Liver (tissue), 9 donors: ENCODE measurements around the gene PHKB. TPM values are rescaled to one million over a fixed set of nuclear protein-coding genes. Genes with fewer than 3 reads are reported as not detected.

Experiments
- DNase-seq: peaks from one replicate; pipeline ENCODE4 v3.0.0-alpha.2; 2017; ENCODE audit warnings: low spot score
- H3K27ac ChIP-seq, 2 donors: one replicate each; pipeline ENCODE4 v1.7.0; 2013; ENCODE audit warnings: inconsistent platforms in 2 of 2, low read length in 2 of 2, control low read depth in 1 of 2, low read depth in 1 of 2, mild to moderate bottlenecking in 1 of 2
- H3K27me3 ChIP-seq, 4 donors: one replicate each; pipeline versions ENCODE4 v1.6.1 to v1.7.0; 2013; ENCODE audit warnings: low read length in 3 of 4, inconsistent platforms in 1 of 4, mild to moderate bottlenecking in 1 of 4, moderate library complexity in 1 of 4; ENCODE audit not compliant: control insufficient read depth in 4 of 4, insufficient read depth in 4 of 4
- H3K36me3 ChIP-seq, 4 donors: one replicate each; pipeline versions ENCODE4 v1.6.1 to v1.7.0; 2013; ENCODE audit warnings: low read length in 3 of 4, mild to moderate bottlenecking in 3 of 4, low read depth in 1 of 4, moderate library complexity in 1 of 4; ENCODE audit not compliant: control insufficient read depth in 4 of 4, insufficient read depth in 3 of 4
- H3K4me1 ChIP-seq, 4 donors: one replicate each; pipeline versions ENCODE4 v1.6.1 to v1.7.0; 2013; ENCODE audit warnings: low read length in 3 of 4, mild to moderate bottlenecking in 3 of 4, moderate library complexity in 1 of 4; ENCODE audit not compliant: control insufficient read depth in 4 of 4, insufficient read depth in 4 of 4
- H3K4me3 ChIP-seq, 3 donors: one replicate each; pipeline versions ENCODE4 v1.6.1 to v1.7.0; 2013; ENCODE audit warnings: low read length in 3 of 3, control low read depth in 1 of 3, low read depth in 1 of 3, mild to moderate bottlenecking in 1 of 3
- H3K9ac ChIP-seq, 2 donors: one replicate each; pipeline ENCODE4 v1.7.0; 2013; ENCODE audit warnings: low read length in 2 of 2, mild to moderate bottlenecking in 2 of 2, moderate library complexity in 2 of 2, control low read depth in 1 of 2, low read depth in 1 of 2
- H3K9me3 ChIP-seq, 4 donors: one replicate each; pipeline versions ENCODE4 v1.6.1 to v1.7.0; 2013; ENCODE audit warnings: low read length in 3 of 4; ENCODE audit not compliant: control insufficient read depth in 4 of 4
- EGR1 ChIP-seq, 2 donors: IDR thresholded peaks; 2 replicates each; pipeline ENCODE4 v1.6.1; 2016 to 2018; ENCODE audit warnings: antibody characterized with exemption in 2 of 2, low read depth in 2 of 2
- FOXA1 ChIP-seq: IDR thresholded peaks from 2 replicates; pipeline ENCODE4 v1.6.1; 2016; ENCODE audit warnings: antibody characterized with exemption
- FOXA2 ChIP-seq: IDR thresholded peaks from 2 replicates; pipeline ENCODE4 v1.6.1; 2016; ENCODE audit warnings: antibody characterized with exemption
- GABPA ChIP-seq, 2 donors: IDR thresholded peaks in 1 of 2; conservative IDR thresholded peaks in 1 of 2; 2 replicates each; pipeline ENCODE4 v1.6.1; 2016; ENCODE audit warnings: antibody characterized with exemption in 2 of 2, mild to moderate bottlenecking in 1 of 2, moderate library complexity in 1 of 2
- JUND ChIP-seq, 2 donors: IDR thresholded peaks; 2 replicates each; pipeline ENCODE4 v1.6.1; 2016; ENCODE audit warnings: antibody characterized with exemption in 2 of 2
- RAD21 ChIP-seq, 2 donors: IDR thresholded peaks; 2 replicates each; pipeline ENCODE4 v1.6.1; 2016; ENCODE audit warnings: antibody characterized with exemption in 2 of 2, mild to moderate bottlenecking in 2 of 2
- RXRA ChIP-seq, 2 donors: IDR thresholded peaks; 2 replicates each; pipeline ENCODE4 v1.6.1; 2017 to 2018; ENCODE audit warnings: antibody characterized with exemption in 2 of 2, mild to moderate bottlenecking in 1 of 2
- SP1 ChIP-seq: IDR thresholded peaks from 2 replicates; pipeline ENCODE4 v1.6.1; 2018; ENCODE audit warnings: antibody characterized with exemption, mild to moderate bottlenecking
- YY1 ChIP-seq: IDR thresholded peaks from 2 replicates; pipeline ENCODE4 v1.6.1; 2016; ENCODE audit warnings: antibody characterized with exemption, mild to moderate bottlenecking
- WGBS: extraction: QIAGEN DNeasy Blood & Tissue Kit; methylation state at CpG from one replicate; pipeline ENCODE4 v1.1.7; 2013; 5-methylcytosine and 5-hydroxymethylcytosine counted together
- polyA plus RNA-seq, 2 donors: library from polyadenylated mRNA; stranded (reverse) in 1 of 2; unstranded in 1 of 2; fragments of 200-250 nt in 1 of 2; fragments of >200 nt in 1 of 2; fragmentation: Nextera tagmentation in 1 of 2; extraction: Ambion mirVana in 1 of 2; gene quantifications; one replicate each; pipeline versions ENCODE4 v1.2.1 to v1.2.3, GENCODE V29; 2013 to 2015
- total RNA-seq, 2 donors: library from RNA; depleted of rRNA; stranded (reverse); fragments of >200 nt; gene quantifications; one replicate each; pipeline ENCODE4 v1.2.3, GENCODE V29; 2014
- TF ChIP-seq, protein P1 (sequence below): fragments of 150-350 bp; IDR thresholded peaks from 2 replicates; pipeline ENCODE4 v1.5.1; 2017; ENCODE audit warnings: improper control_type of control experiment, low read depth, low read length; ENCODE audit not compliant: missing input control
- TF ChIP-seq, protein P2 (sequence below): IDR thresholded peaks from 2 replicates; pipeline ENCODE4 v1.6.1; 2016; ENCODE audit warnings: antibody characterized with exemption
- TF ChIP-seq, protein P3 (sequence below): IDR thresholded peaks from 2 replicates; pipeline ENCODE4 v1.6.1; 2016; ENCODE audit warnings: antibody characterized with exemption
- TF ChIP-seq, protein P4 (sequence below): IDR thresholded peaks from 2 replicates; pipeline ENCODE4 v1.6.1; 2016; ENCODE audit warnings: antibody characterized with exemption
- TF ChIP-seq, protein P5 (sequence below): IDR thresholded peaks from 2 replicates; pipeline ENCODE4 v1.6.1; 2016; ENCODE audit warnings: antibody characterized with exemption, mild to moderate bottlenecking
- donor health status: healthy.
- donor health status: healthy.
- donor health status: healthy.
- donor health status: healthy.
- donor health status: healthy.

The PHKB gene
- total and polyA plus RNA-seq, 4 donors = 13.2 to 49.1 (median 29.0) TPM

DNA sequence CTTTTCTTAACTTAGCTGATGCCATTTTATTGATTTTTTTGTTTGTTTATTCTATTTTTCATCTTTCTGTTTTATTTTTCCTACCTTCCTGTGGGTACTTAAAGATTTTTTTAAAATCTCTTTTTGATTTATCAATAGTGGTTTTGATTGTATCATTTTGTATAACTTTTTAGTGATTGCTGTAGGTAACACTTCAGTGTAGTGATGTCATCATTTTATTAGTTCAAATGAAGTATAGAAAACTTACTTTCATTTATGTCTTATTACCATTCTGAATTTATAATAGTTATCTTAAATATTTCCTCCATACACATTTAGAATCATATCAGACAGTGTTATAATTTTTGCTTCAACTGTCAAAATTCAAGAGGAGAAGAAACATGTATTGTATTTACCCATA, 115.9 kb downstream of the PHKB start:
- DNase-seq = no peak
- Histone ChIP-seq H3K27ac (no peak overlapping the region), H3K27me3 (no peaks in the 10 kb centered on the region), H3K4me3 (no peak overlapping the region), H3K9me3 (no peaks in the 10 kb centered on the region), H3K36me3 (peaks cover 0 to 4% (median under 1%) of the 10 kb centered on the region in 4 donors), H3K9ac (no peak overlapping the region), H3K4me1 (no peaks in the 10 kb centered on the region)
- TF ChIP-seq FOXA2 (no peak), GABPA (IDR thresholded peaks at IDR 0.05 in 1 of 2, conservative IDR thresholded peaks at IDR 0.05 in 1 of 2) (no peak), SP1 (no peak), FOXA1 (no peak), YY1 (no peak)
- TF ChIP-seq, protein P1, sequence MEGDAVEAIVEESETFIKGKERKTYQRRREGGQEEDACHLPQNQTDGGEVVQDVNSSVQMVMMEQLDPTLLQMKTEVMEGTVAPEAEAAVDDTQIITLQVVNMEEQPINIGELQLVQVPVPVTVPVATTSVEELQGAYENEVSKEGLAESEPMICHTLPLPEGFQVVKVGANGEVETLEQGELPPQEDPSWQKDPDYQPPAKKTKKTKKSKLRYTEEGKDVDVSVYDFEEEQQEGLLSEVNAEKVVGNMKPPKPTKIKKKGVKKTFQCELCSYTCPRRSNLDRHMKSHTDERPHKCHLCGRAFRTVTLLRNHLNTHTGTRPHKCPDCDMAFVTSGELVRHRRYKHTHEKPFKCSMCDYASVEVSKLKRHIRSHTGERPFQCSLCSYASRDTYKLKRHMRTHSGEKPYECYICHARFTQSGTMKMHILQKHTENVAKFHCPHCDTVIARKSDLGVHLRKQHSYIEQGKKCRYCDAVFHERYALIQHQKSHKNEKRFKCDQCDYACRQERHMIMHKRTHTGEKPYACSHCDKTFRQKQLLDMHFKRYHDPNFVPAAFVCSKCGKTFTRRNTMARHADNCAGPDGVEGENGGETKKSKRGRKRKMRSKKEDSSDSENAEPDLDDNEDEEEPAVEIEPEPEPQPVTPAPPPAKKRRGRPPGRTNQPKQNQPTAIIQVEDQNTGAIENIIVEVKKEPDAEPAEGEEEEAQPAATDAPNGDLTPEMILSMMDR = no peak

DNA sequence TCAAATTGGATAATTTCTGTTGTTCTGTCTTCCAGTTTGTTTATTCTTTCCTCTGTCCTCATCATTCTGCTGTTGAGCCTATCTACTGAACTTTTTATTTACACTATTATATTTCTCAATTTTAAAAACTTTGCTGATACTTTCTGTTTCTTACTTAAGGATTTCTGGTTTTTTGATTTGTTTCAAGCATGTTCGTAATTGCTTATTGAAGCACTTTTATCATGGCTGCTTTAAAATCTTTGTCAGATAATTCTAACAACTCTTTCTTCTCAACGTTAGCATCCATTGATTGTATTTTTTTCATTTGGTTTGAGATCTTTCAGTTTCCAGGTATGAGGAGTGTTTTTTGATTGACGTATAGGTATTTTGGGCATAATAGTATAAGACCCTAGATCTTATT, 116.9 kb downstream of the PHKB start:
- Histone ChIP-seq H3K36me3 (peaks cover 0 to 6% (median 1%) of the 10 kb centered on the region in 4 donors), H3K4me1 (no peaks in the 10 kb centered on the region), H3K4me3 (no peak overlapping the region), H3K27ac (no peak overlapping the region), H3K9ac (no peak overlapping the region), H3K9me3 (no peaks in the 10 kb centered on the region), H3K27me3 (no peaks in the 10 kb centered on the region)
- no peak for DNase-seq
- TF ChIP-seq FOXA1 (no peak), EGR1 (IDR thresholded peaks at IDR 0.05; ENCODE audit: low read depth in 2 of 2) (no peak), FOXA2 (no peak), RAD21 (IDR thresholded peaks at IDR 0.05) (no peak), SP1 (no peak), JUND (IDR thresholded peaks at IDR 0.05) (no peak), YY1 (no peak), RXRA (IDR thresholded peaks at IDR 0.05) (no peak)
- TF ChIP-seq, protein P2, sequence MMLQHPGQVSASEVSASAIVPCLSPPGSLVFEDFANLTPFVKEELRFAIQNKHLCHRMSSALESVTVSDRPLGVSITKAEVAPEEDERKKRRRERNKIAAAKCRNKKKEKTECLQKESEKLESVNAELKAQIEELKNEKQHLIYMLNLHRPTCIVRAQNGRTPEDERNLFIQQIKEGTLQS = no peak
- TF ChIP-seq, protein P3, sequence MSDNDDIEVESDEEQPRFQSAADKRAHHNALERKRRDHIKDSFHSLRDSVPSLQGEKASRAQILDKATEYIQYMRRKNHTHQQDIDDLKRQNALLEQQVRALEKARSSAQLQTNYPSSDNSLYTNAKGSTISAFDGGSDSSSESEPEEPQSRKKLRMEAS = no peak
- TF ChIP-seq, protein P4, sequence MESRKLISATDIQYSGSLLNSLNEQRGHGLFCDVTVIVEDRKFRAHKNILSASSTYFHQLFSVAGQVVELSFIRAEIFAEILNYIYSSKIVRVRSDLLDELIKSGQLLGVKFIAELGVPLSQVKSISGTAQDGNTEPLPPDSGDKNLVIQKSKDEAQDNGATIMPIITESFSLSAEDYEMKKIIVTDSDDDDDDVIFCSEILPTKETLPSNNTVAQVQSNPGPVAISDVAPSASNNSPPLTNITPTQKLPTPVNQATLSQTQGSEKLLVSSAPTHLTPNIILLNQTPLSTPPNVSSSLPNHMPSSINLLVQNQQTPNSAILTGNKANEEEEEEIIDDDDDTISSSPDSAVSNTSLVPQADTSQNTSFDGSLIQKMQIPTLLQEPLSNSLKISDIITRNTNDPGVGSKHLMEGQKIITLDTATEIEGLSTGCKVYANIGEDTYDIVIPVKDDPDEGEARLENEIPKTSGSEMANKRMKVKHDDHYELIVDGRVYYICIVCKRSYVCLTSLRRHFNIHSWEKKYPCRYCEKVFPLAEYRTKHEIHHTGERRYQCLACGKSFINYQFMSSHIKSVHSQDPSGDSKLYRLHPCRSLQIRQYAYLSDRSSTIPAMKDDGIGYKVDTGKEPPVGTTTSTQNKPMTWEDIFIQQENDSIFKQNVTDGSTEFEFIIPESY = no peak
- TF ChIP-seq, protein P5, sequence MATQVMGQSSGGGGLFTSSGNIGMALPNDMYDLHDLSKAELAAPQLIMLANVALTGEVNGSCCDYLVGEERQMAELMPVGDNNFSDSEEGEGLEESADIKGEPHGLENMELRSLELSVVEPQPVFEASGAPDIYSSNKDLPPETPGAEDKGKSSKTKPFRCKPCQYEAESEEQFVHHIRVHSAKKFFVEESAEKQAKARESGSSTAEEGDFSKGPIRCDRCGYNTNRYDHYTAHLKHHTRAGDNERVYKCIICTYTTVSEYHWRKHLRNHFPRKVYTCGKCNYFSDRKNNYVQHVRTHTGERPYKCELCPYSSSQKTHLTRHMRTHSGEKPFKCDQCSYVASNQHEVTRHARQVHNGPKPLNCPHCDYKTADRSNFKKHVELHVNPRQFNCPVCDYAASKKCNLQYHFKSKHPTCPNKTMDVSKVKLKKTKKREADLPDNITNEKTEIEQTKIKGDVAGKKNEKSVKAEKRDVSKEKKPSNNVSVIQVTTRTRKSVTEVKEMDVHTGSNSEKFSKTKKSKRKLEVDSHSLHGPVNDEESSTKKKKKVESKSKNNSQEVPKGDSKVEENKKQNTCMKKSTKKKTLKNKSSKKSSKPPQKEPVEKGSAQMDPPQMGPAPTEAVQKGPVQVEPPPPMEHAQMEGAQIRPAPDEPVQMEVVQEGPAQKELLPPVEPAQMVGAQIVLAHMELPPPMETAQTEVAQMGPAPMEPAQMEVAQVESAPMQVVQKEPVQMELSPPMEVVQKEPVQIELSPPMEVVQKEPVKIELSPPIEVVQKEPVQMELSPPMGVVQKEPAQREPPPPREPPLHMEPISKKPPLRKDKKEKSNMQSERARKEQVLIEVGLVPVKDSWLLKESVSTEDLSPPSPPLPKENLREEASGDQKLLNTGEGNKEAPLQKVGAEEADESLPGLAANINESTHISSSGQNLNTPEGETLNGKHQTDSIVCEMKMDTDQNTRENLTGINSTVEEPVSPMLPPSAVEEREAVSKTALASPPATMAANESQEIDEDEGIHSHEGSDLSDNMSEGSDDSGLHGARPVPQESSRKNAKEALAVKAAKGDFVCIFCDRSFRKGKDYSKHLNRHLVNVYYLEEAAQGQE = no peak
- WGBS = 94% methylated on average over 3 of the region's 3 CpGs
